Stimulated activated CD8-positive, alpha-beta memory T cell treated with anti-CD3 and anti-CD28 coated beads, Interleukin-15, amount 100 ng/mL, for 1 hour (primary cell): Measurements from ENCODE around the gene SRCAP.

Experiments used
- DNase-seq: peaks from one replicate; pipeline ENCODE4 v3.0.0-alpha.2; 2020; ENCODE audit warnings: low read depth

SRCAP gene

DNA sequence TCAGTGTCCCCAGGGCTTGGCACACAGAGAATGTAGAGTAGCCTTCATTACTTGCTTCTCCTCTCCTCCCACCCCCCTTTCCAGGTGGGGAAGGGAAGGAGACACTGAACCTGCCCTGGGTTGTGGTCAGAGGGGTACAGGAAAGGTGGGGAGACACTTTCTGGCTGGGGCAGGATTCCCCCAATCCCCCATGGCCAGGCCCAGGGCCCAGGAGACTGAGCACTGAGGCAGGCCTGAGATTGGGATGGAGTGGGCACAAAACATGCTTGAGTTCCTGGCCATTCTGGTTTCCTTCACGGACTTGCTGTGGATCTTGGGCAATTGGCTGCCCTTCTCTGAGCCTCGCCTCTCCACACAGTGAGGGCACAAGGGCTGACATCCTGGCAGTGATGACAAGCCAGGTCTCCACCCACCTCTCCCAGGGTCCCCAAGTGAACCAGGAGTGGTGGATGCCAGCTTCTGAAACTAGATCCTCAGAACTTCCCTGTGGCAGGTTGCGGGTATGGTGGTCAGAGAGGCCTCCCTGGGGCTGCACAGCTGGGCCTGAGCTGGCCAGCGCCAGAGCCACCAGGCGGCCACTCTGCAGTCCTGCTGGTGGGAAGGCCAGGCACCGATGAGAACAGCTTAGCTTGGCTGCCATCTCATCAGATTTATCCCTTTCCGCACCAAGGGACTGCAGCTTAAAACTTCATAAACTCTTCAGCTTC, 78.8 kb downstream of the SRCAP start:
- DNase-seq = no peak

DNA sequence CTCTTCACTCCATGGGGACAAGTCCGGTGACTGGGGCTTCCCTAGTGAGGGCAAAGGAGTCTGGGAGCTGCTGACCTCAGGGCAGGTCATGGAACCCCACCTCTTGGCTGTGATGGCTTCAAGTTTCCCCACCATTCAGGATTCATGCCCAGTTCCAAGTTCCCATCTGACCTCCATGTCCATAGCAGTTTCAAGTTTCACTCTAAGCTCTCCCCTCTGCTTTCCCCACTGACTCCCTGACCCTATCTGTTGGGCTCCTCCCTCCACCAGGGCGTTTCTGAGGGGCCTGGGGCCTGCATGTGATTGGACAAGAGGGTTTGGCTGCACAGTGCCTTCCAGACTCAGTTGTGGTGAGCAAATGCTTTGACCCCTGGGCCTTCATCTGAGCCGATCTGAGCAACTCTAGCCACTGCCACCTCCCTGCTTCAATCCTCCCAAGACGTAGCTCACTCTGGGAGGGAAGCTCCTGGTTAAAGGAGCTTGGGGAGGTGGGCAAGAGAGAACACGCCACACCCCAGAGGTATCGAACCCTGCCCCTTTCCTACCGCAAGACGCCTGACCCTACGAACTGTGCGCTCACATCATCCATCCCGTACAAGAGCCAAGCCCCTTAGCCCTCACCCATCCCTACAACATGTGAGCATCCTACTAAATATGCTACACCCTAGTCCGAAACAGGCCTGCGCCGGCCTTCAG, 79.7 kb downstream of the SRCAP start:
- DNase-seq = no peak

DNA sequence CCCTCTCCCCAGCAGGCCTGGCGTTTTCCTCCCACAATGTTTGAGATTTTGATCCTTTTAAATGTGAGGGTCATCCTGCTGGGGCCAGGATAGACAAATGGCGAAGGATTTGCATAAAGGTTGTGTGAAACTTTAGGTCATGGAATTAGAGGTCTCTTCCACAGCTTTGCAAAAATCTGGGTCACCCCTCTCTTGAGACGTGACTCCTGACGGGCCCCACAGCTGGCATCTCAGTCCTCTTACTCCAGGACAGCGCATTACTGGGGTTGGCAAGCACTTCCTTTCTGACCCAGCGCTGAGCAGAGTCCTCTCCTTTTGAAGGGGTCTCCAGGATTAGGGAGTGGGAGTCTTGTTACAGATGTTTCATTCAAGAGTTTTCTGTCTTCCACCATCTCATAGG, 80.6 kb downstream of the SRCAP start:
- no peak for DNase-seq

DNA sequence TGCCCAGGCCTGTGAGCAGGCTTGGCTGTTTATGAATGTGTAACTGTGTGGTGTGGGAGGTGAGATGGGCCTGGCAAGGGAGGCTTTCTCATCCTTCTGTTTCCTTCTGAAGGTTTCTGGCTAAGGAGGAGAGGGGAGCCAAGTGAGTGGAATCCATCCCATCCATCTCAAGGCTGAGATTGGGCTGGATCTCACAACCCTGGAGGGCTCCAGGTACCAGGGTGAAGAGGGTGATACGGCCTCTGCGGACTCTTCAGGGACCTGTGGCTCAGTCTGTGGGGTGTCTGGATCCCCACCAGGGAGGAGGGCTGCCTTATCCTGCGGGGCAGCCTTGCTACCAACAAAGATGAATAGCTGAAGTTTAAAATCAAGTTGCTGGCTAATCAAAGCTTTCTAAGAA, 81.0 kb downstream of the SRCAP start:
- DNase-seq = no peak

DNA sequence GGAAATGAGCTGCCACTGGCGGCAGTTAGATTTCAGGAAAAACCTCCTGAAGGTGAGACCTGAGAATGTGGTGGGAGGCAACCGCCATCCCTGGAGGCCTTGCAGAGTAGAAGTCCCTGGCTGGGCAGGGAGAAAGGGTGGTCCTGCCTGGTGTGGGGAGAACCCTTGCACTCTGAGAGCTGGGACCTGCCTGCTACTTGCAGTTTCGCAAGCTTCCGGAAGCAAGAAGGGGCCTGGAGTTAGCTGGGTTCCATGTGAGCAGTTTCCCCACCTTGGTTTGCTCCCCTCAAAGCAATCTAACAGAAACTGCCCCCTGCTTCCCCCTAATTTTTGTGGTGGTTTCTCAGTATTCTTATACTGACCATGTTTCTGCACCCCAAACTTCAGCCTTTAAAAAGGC, 81.6 kb downstream of the SRCAP start:
- DNase-seq = no peak

DNA sequence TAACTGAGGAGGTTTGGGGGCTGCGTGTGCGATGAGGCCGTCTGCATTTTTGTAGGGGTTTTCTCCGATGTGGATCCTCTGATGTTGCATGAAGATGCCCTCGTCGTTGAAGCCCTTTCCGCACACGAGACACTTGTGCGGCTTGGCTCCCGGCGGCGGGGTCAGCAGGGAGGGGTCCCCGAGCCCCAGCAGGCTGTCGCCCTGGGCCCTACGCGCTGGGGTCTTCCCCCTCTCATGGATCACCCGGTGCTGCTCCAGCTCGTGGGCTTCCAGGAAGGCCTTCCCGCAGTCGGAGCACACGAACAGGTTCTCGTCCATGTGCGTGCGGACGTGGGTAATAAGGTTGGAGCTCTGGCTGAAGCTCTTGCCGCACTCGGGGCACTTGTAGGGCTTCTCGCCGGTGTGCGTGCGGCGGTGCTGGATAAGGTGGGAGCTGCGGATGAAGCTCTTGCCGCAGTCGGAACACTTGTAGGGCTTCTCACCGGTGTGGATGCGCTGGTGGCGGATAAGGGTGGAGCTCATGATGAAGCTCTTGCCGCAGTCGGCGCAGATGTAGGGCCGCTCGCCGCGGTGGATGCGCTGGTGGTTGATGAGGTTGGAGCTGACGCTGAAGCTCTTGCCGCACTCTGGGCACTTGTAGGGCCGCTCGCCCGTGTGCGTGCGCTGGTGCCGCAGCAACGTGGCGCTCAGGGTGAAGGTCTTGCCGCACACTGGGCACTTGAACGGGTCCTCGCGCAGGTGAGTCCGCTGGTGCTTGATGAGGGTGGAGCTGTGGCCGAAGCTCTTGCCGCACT, 83.7 kb downstream of the SRCAP start:
- DNase-seq = no peak

DNA sequence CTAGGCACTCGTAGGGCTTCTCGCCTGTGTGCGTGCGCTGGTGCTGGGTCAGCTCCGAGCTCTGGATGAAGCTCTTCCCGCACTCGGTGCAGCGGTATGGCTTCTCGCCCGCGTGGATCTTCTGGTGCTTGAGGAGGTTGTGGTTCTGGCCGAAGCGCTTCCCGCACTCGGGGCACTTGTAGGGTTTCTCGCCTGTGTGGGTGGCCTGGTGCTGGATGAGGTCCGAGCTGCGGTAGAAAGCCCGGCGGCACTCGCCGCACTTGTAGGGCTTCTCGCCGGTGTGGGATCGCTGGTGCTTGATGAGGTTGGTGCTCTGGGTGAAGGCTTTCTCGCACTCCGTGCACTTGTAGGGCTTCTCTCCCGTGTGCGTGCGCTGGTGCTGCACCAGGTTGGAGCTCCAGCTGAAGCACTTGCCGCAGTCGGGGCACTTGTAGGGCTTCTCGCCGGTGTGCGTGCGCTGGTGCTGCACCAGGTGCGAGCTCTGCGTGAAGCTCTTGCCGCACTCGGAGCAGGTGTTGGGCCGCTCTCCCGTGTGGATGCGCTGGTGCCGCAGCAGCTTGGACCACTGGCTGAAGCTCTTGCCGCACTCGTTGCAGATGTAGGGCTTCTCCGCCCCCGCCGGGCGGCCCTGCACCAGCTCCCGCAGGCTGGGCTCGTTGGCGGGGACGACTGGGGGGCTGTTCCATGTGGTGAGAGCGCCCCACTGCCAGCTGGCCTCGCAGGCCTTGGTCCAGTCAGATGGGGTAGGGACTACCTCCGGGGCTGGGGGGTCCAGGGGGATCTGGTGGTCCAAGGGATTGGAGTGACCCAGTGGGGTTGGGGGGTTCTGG, 84.5 kb downstream of the SRCAP start:
- DNase-seq = no peak

DNA sequence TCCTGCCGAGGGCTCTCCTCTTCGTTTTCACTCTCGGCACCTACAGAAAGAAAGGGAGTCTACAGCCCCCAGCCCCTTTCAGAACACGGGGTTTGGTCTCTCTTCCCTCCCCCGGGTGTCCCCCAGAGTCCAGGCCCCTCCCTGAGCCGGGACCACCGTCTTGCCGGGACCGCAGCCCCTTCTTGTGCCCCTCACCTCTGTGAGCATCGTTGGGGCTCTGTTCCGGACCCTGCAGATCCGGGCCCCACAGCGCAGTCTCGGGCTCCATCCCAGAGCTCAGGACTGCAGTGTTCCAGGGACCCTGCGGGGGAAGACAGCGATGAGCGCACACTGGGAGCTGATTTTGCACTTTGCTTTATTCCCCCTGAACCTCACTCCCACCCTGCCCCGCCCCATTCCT, 85.2 kb downstream of the SRCAP start:
- DNase-seq = no peak

DNA sequence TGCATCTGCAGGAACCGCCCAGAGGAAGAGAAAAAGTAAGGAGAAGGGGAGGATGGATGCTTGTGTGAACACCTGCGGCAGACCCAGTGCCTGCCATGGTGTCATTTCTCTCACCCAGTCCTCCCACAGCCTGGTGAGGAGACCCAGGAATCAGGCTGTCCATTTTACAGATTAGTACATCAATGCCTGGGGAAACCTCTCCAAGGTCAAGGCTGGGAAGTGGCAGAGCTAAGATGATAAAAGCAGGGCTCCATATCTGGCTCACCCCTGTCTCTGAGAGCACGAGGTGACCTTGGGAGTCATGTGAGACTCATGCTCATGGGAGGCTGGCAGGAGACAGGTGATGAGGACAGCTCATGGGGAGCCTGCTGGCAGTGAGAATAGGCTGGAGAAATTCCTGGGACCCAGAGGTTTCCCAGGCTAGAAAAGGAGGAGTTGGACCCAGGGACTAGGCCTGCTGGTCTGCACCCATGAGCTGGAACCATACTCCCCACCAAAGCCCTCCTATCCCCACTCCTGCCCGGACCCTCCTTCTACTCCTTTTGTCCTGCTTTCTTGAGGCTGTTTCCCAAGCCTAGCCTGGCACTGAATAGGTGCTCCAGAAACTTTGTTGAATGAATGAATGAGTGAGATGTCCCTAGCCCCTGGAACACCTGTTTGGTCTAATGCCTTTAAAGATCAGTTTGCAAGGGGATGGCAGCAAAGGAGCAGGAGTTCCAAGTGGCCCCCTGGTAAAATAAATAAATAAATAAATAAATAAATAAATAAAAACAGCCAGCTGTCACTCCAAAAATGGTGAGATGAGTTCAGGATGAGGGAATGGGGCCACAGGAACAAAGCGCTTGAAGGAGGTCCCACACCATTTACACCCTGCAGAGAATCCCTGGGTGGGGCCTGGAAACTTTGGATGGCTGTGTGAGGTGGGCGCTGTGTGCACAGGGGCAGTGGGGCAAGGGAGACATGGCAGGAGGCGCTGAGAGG, 86.4 kb downstream of the SRCAP start:
- no peak for DNase-seq

DNA sequence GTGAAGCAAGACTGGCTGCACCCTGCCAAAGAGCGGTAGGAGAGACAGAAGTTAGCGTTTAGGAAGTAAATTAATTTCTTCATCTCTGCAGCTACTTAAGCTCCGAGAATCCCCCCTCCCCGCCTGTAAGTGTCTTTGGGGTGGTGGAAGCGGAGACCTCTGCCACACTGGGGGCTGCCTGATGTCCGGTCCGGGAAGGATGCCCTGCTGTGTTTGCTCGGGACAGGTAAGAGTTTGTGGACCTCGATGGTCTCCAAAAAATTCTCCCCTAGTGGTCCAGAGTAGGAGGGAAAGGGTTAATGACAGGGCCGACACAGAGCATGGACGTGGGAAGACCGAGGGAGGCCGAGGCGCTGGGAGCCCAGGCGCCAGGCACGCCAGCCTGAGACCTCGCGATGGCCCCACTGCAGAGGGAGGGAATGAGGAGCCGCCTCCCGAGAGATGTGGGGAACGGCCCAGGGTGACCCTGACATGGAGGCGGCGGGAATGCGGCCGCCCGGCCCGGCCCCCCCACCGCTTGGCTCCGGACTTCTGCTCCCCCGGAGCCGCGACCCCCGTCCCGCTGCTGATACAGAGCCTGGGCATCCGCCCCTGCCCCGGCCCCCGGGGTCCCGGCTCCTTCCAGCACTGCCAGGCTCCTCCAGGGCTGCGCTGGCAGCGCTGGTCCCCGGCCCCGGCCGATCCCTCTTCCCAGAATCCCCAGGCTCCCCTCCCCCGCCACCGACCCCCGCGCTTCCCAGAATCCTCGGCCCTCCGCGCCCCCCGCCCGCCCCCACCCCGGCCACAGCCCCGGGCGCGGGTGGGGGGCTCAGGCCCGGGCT, 87.4 kb downstream of the SRCAP start:
- DNase-seq = no peak

DNA sequence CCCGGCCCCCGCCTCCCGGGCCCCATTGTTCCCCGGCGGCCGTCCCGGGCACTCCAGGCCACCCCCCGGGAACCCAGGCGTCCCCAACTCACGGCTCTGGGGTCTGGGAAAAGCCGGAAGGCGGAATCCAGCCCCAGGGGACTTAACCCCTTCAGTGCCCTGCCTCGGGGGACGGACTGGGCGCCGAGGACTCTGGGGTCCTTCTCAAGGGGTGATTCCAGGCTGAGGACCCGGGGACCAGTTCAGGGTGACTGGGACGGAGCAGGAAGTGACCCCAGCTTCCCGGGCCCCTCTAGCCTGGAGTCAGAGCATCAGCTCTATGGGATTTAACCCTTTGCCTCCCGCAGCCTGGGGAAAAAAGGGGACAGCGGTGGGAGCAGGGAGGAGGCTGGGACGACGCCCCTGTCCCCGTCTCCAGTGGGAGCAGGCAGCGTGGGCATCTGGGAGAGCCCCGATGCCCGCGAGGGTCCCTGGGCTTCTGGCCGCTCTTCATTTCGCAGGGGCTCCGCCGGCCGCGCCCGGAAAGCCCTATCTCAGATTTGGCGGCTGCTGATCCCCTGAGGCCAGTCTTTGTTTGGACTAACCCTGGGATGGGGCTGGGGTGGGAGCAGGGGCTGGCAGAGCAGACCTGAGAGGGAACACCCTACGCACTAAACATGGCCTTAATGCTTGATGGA, 88.1 kb downstream of the SRCAP start, which contains the start of gene ZNF629:
Gene ZNF629 (minus strand): TSS at position 270 of the 677 bp plus-strand sequence. CDS start 2,723 bp downstream, outside the sequence.
- no peak for DNase-seq

DNA sequence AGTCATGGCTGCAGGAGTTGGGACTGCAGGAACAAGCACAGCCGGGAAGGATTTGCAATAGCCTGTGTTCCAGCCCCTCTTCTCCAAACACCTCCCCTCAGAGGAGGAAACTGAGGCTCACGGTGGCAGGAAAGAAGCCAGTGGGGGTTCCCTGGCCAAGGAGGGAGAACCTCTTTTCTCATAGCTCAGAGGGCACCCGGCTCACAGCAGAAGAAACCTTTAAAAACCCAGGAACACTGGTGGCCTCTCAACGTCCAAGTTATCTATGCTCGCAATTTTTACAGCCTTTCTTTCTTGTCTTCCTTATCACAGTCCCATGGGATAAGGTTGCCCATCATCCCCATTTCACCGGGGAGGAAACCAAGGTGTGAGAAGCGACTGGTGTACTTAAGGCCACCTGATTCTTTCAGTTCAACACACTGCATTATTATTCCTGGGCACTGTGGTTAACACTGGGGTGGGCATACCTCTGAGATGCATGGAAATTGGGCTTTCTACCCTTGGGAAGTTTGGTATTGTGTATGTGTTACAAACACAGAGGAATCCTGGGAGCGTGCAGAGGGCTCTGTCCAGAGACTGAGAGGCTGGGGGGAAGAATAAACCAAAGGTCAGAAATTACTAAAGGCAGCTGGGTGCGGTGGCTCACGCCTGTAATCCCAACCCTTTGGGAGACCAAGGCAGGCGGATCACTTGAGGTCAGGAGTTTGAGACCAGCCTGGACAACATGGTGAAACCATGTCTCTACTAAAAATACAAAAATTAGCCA, 88.8 kb downstream of the SRCAP start:
- no peak for DNase-seq
